ENCODE results near the gene ALOX12.
"Not testable (repeated sequence)": the region's sequence is repeated elsewhere in the genome, so short reads cannot be mapped to it uniquely, and the experiment has no call there.

ALOX12 gene

GRCh38 chr17:6995500-6996255 lies at the start of gene ALOX12:
TSS of gene ALOX12 (plus strand) at chr17:6996049. CDS start at chr17:6996118, 69 bp downstream.
- no peak for DNase-seq

GRCh38 chr17:6947745-6948144 lies 48.1 kb upstream of the ALOX12 start:
- no peak for DNase-seq

GRCh38 chr17:6948562-6948961 lies 47.3 kb upstream of the ALOX12 start:
- no peak for DNase-seq

GRCh38 chr17:6948976-6949375 lies 46.9 kb upstream of the ALOX12 start:
- no peak for DNase-seq

- DNase-seq = not testable (repeated sequence)
Observed at GRCh38 chr17:6950938-6951337, 44.9 kb upstream of the ALOX12 start.

GRCh38 chr17:6953689-6954088 lies 42.2 kb upstream of the ALOX12 start:
- DNase-seq = no peak

- no peak for DNase-seq
Observed at GRCh38 chr17:6959700-6960099, 36.1 kb upstream of the ALOX12 start.

- no peak for DNase-seq
Observed at GRCh38 chr17:6969323-6969726, 26.5 kb upstream of the ALOX12 start.

GRCh38 chr17:6970992-6971391 lies 24.9 kb upstream of the ALOX12 start:
- no peak for DNase-seq

GRCh38 chr17:6979440-6979839 lies 16.4 kb upstream of the ALOX12 start:
- not testable (repeated sequence) for DNase-seq

- no peak for DNase-seq
Observed at GRCh38 chr17:6981426-6981825, 14.4 kb upstream of the ALOX12 start.

- no peak for DNase-seq
Observed at GRCh38 chr17:6985266-6985665, 10.6 kb upstream of the ALOX12 start.

GRCh38 chr17:6986676-6987075 lies 9.2 kb upstream of the ALOX12 start:
- DNase-seq = no peak

GRCh38 chr17:6989779-6990178 lies 6.1 kb upstream of the ALOX12 start:
- DNase-seq = no peak

GRCh38 chr17:6993613-6994056 lies 2.2 kb upstream of the ALOX12 start:
- not testable (repeated sequence) for DNase-seq

GRCh38 chr17:6994118-6994598 lies 1.7 kb upstream of the ALOX12 start:
- no peak for DNase-seq

- DNase-seq = no peak
Observed at GRCh38 chr17:6994666-6995256, 1.1 kb upstream of the ALOX12 start.

- DNase-seq = no peak
Observed at GRCh38 chr17:6996256-6997011, 585 bp downstream of the ALOX12 start.

- no peak for DNase-seq
Observed at GRCh38 chr17:6997171-6997570, 1.3 kb downstream of the ALOX12 start.

- no peak for DNase-seq
Observed at GRCh38 chr17:6998855-6999508, 3.1 kb downstream of the ALOX12 start.

- DNase-seq = no peak
Observed at GRCh38 chr17:7001318-7001961, 5.6 kb downstream of the ALOX12 start.

GRCh38 chr17:7002288-7003047 lies 6.6 kb downstream of the ALOX12 start:
- no peak for DNase-seq

All from right hindlimb (tissue), 1 donor.